Measurements from ENCODE around the gene CALHM3. TPM values are rescaled to one million over a fixed set of nuclear protein-coding genes. Genes with fewer than 3 reads are reported as not detected.

CALHM3 gene
- total and polyA plus RNA-seq, 2 of the 13 experiments (the other 11 are each of a cell fraction or from before 2014, with no cell fraction given): not detected

DNA sequence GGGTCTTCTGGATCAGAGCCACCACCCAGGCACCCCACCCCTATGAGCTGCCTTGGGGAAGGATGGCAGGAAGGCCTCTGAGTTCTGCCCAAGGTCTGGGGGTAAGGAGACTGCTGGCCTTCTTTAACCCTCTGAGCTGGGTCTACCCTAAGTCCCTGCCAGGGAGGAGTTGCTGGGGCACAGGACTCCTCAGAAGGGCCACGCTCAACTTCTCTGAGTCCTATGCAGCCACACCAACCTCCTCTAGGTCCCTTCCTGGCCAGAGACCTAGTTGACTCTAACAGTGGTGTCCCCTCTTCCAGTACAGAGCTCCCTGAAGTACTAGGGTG is 11.9 kb upstream of the CALHM3 start:
- intact Hi-C loops (cut with micrococcal nuclease; ENCODE audit: unreplicated experiment): no loop called here
- H3K9ac ChIP-seq (ENCODE audit: insufficient read depth, low read depth, low read length): no peak overlapping the region
- BruUV-seq (replicated peaks): no TSS peak
- WGBS (ENCODE audit: low lambda C conversion rate): 50% methylated on average over 1 of the region's 1 CpG
- in situ Hi-C loops (cut with HindIII; ENCODE audit: extremely low pct_ligation_motif_present, low pct_unique_long_range_greater_than_20kb): no loop called here
- no peaks in the 10 kb centered on the region for H3K36me3 ChIP-seq (replicated peaks in 1 of 2; ENCODE audit: control insufficient read depth in 1 of 2, insufficient read depth in 2 of 2, low read length in 2 of 2)
- peaks cover 8 to 75% of the 10 kb centered on the region in 2 experiments; a peak in 4 of 5 replicates for H3K27me3 ChIP-seq (ENCODE audit: control insufficient read depth in 1 of 2, insufficient read depth in 2 of 2, low read length in 2 of 2)
- no peak overlapping the region for H3K4me3 ChIP-seq (replicated peaks in 1 of 3; ENCODE audit: insufficient read depth in 1 of 3, low read depth in 2 of 3, low read length in 3 of 3)
- ATAC-seq: no peak
- no peaks in the 10 kb centered on the region for H3K4me1 ChIP-seq (ENCODE audit: insufficient read depth, low read length)
- no peak for DNase-seq (ENCODE audit: low spot score)
- POLR2A ChIA-PET: interaction anchor here (0.7 kb wide), 1 partner anchor 12 kb away, joined by 4 read pairs; the partner anchor contains the start of gene CALHM3
- no peaks in the 10 kb centered on the region for H4K20me1 ChIP-seq (ENCODE audit: insufficient read depth, low read length)
- no peaks in the 10 kb centered on the region for H3K79me2 ChIP-seq (ENCODE audit: insufficient read depth, low read length)
- no peak for FAIRE-seq
- H3K27ac ChIP-seq (ENCODE audit: extremely low read length, insufficient read depth, low read length): no peak overlapping the region
- H3K9me3 ChIP-seq (ENCODE audit: low read length): no peaks in the 10 kb centered on the region
- TF ChIP-seq FUBP1 (CRISPR knock-in tag; IDR thresholded peaks at IDR 0.05; ENCODE audit: borderline replicate concordance): no peak
- TF ChIP-seq, protein P1, sequence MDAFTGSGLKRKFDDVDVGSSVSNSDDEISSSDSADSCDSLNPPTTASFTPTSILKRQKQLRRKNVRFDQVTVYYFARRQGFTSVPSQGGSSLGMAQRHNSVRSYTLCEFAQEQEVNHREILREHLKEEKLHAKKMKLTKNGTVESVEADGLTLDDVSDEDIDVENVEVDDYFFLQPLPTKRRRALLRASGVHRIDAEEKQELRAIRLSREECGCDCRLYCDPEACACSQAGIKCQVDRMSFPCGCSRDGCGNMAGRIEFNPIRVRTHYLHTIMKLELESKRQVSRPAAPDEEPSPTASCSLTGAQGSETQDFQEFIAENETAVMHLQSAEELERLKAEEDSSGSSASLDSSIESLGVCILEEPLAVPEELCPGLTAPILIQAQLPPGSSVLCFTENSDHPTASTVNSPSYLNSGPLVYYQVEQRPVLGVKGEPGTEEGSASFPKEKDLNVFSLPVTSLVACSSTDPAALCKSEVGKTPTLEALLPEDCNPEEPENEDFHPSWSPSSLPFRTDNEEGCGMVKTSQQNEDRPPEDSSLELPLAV (CRISPR knock-in tag; conservative IDR thresholded peaks at IDR 0.05; ENCODE audit: low read depth): no peak
- no peak for TF ChIP-seq TIGD3 (CRISPR knock-in tag; IDR thresholded peaks at IDR 0.05; ENCODE audit: borderline replicate concordance)
- TF ChIP-seq ZNF34 (CRISPR knock-in tag; IDR thresholded peaks at IDR 0.05; ENCODE audit: borderline replicate concordance): no peak
- TF ChIP-seq, protein P2, sequence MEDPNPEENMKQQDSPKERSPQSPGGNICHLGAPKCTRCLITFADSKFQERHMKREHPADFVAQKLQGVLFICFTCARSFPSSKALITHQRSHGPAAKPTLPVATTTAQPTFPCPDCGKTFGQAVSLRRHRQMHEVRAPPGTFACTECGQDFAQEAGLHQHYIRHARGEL (CRISPR knock-in tag; IDR thresholded peaks at IDR 0.05): no peak
- no peak for TF ChIP-seq ZNF484 (CRISPR knock-in tag; IDR thresholded peaks at IDR 0.05; ENCODE audit: borderline replicate concordance, low read depth)
- TF ChIP-seq, protein P3, sequence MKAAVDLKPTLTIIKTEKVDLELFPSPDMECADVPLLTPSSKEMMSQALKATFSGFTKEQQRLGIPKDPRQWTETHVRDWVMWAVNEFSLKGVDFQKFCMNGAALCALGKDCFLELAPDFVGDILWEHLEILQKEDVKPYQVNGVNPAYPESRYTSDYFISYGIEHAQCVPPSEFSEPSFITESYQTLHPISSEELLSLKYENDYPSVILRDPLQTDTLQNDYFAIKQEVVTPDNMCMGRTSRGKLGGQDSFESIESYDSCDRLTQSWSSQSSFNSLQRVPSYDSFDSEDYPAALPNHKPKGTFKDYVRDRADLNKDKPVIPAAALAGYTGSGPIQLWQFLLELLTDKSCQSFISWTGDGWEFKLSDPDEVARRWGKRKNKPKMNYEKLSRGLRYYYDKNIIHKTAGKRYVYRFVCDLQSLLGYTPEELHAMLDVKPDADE (CRISPR knock-in tag; IDR thresholded peaks at IDR 0.05): no peak
- TF ChIP-seq CEBPG (CRISPR knock-in tag; IDR thresholded peaks at IDR 0.05): no peak
- no peak for TF ChIP-seq ZNF275 (CRISPR knock-in tag; IDR thresholded peaks at IDR 0.05; ENCODE audit: borderline replicate concordance)
- TF ChIP-seq, protein P4, sequence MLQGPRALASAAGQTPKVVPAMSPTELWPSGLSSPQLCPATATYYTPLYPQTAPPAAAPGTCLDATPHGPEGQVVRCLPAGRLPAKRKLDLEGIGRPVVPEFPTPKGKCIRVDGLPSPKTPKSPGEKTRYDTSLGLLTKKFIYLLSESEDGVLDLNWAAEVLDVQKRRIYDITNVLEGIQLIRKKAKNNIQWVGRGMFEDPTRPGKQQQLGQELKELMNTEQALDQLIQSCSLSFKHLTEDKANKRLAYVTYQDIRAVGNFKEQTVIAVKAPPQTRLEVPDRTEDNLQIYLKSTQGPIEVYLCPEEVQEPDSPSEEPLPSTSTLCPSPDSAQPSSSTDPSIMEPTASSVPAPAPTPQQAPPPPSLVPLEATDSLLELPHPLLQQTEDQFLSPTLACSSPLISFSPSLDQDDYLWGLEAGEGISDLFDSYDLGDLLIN (CRISPR knock-in tag; IDR thresholded peaks at IDR 0.05; ENCODE audit: borderline replicate concordance): no peak
- CTCF ChIA-PET (ENCODE audit: low intra/inter-chr PET ratio, low total read pairs): no interaction called here
- no peak overlapping the region for H2AFZ ChIP-seq (ENCODE audit: low read length)
- H3K4me2 ChIP-seq (ENCODE audit: low read depth, low read length): no peak overlapping the region
